ENCODE measurements around the gene RGMA.

RGMA gene

DNA sequence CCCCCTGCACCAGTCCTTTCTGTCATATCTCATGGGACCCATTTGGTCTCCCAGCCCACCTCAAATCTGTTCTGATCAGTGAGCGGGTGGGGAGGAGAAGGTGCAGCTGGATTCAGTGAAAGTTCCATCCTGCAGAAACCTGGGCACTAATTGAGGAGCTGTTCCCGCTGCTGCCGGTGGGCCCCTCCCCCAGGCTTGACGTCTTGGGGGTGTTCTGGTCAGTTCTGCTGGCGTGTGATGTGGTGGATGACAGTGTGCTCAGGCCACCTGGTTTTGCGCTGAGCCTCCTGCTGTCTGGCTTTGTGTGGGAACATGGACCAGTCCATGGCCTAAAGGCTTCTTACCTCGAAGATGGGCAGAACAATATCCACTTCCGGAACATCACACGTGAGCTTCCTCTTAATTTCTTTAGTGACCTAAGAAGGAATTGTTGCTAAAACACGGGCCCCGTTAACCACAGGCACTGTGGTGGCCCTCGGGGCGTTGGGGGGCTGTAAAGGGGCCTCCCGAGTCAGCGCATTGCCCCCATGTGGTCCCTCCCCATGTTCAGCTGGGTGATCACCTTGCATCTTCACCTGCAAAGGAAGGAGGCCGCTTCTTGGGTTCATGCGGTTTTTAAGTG lies 59.7 kb downstream of the RGMA start:
- Mint-ChIP-seq H3K4me1 (peaks cover 33% of the 10 kb centered on the region), H3K27me3 (ENCODE audit: low read depth) (no peaks in the 10 kb centered on the region), H3K36me3 (ENCODE audit: low read depth) (peaks cover 35% of the 10 kb centered on the region)

DNA sequence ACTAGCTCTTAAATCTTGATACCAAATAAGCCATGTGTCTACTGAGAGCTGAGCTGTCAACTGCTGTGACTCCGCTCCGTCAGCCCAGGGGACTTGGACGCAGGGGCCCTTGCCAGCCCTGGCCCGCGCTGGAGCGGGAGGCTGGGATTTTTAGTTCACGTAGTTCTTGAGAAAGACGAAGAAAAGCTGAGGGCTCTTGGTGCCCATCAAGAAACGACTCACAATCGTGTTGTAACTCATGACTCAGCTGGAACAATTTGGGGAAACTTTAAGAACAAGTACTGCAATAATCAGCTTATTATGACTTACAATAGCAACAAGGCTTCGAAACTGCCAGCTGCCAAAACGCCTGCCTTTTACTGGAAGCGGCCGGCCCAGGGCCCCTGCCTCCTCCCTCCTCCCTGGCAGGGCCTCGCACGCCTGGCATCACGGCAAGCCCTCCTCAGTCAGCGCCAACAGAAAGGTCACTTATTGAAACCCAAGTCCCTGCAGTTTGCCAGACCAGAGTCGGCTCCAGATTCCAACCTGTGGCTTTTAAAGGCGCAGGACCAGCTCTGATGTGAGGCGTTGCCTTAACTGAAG lies 60.3 kb downstream of the RGMA start:
- TF ChIP-seq, protein P1, sequence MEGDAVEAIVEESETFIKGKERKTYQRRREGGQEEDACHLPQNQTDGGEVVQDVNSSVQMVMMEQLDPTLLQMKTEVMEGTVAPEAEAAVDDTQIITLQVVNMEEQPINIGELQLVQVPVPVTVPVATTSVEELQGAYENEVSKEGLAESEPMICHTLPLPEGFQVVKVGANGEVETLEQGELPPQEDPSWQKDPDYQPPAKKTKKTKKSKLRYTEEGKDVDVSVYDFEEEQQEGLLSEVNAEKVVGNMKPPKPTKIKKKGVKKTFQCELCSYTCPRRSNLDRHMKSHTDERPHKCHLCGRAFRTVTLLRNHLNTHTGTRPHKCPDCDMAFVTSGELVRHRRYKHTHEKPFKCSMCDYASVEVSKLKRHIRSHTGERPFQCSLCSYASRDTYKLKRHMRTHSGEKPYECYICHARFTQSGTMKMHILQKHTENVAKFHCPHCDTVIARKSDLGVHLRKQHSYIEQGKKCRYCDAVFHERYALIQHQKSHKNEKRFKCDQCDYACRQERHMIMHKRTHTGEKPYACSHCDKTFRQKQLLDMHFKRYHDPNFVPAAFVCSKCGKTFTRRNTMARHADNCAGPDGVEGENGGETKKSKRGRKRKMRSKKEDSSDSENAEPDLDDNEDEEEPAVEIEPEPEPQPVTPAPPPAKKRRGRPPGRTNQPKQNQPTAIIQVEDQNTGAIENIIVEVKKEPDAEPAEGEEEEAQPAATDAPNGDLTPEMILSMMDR (IDR thresholded peaks at IDR 0.05; ENCODE audit: unreplicated experiment in 3 of 3): no peak
- Mint-ChIP-seq H3K4me3 (no peak overlapping the region), H3K4me1 (peaks cover 33% of the 10 kb centered on the region), H3K36me3 (ENCODE audit: low read depth) (peaks cover 41% of the 10 kb centered on the region), H3K27ac (peak overlapping the region; percentile 7 to 69 (median 62)), H3K27me3 (ENCODE audit: low read depth) (no peaks in the 10 kb centered on the region), H3K9me3 (no peaks in the 10 kb centered on the region)

More for the DNA sequence above, 59.7 kb downstream of the RGMA start:
- H3K4me3 Mint-ChIP-seq: no peak overlapping the region
- H3K9me3 Mint-ChIP-seq: no peaks in the 10 kb centered on the region
- TF ChIP-seq, protein P1 (IDR thresholded peaks at IDR 0.05; ENCODE audit: unreplicated experiment in 3 of 3): no peak
- peak overlapping the region; percentile 37 to 69 (median 65) for H3K27ac Mint-ChIP-seq

- no peaks in the 10 kb centered on the region for H3K9me3 Mint-ChIP-seq
- TF ChIP-seq, protein P1 (IDR thresholded peaks at IDR 0.05; ENCODE audit: unreplicated experiment in 3 of 3): no peak
- no peaks in the 10 kb centered on the region for H3K27me3 Mint-ChIP-seq (ENCODE audit: low read depth)
- peak overlapping the region; percentile 40 to 69 (median 62) for H3K27ac Mint-ChIP-seq
- peaks cover 33% of the 10 kb centered on the region for H3K4me1 Mint-ChIP-seq
- no peak overlapping the region for H3K4me3 Mint-ChIP-seq
- peaks cover 46% of the 10 kb centered on the region for H3K36me3 Mint-ChIP-seq (ENCODE audit: low read depth)
These were observed 60.8 kb downstream of the RGMA start for GRCh38 chr15:93028111-93028631.

DNA sequence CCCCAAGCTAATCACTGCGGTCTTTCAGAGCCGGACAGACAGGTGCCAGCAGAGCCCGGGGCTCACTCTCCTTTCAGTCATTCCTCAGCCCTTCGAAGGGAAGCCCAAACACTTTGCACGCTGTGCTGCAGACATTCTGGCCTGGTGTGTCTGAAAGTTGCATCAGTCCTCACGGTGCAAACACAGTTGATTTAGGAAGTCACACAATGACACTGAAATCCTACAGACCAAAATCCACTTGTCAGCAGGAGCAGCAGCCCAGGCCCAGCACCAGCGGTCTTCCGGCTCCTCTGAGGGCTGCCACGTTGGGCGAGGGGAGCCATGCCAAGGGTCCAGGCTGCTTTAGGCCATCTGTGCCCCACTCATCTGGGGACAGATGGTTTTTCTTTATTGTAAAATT lies 61.6 kb downstream of the RGMA start:
- Mint-ChIP-seq H3K27me3 (ENCODE audit: low read depth) (no peaks in the 10 kb centered on the region), H3K4me3 (no peak overlapping the region), H3K9me3 (no peaks in the 10 kb centered on the region), H3K4me1 (peaks cover 33% of the 10 kb centered on the region), H3K27ac (no peak overlapping the region), H3K36me3 (ENCODE audit: low read depth) (peaks cover 54% of the 10 kb centered on the region)
- TF ChIP-seq, protein P1 (IDR thresholded peaks at IDR 0.05; ENCODE audit: unreplicated experiment in 3 of 3): no peak

- peaks cover 33% of the 10 kb centered on the region for H3K4me1 Mint-ChIP-seq
- H3K27ac Mint-ChIP-seq: peak overlapping the region in 1 of 3 experiments; percentile 38
- no peak overlapping the region for H3K4me3 Mint-ChIP-seq
- H3K9me3 Mint-ChIP-seq: no peaks in the 10 kb centered on the region
- H3K27me3 Mint-ChIP-seq (ENCODE audit: low read depth): no peaks in the 10 kb centered on the region
- TF ChIP-seq, protein P1 (IDR thresholded peaks at IDR 0.05; ENCODE audit: unreplicated experiment in 3 of 3): no peak
- peaks cover 64% of the 10 kb centered on the region for H3K36me3 Mint-ChIP-seq (ENCODE audit: low read depth)
These were observed 62.6 kb downstream of the RGMA start for GRCh38 chr15:93026380-93026817.

All from nephron (organoid).